GM21576 (cell line): ENCODE data around the gene CMTR1.
"Not testable (repeated sequence)": the region's sequence is repeated elsewhere in the genome, so short reads cannot be mapped to it uniquely, and the experiment has no call there.

Experiments used
- ATAC-seq: cut with Tn5 transposase; IDR thresholded peaks from one replicate; pipeline ENCODE4 v1.9.1; 2021; ENCODE audit warnings: mild to moderate bottlenecking, moderate library complexity; ENCODE audit not compliant: unreplicated experiment

The CMTR1 gene

GRCh38 chr6:37490536-37491170 lies 57.6 kb downstream of the CMTR1 start:
- no peak for ATAC-seq

DNA sequence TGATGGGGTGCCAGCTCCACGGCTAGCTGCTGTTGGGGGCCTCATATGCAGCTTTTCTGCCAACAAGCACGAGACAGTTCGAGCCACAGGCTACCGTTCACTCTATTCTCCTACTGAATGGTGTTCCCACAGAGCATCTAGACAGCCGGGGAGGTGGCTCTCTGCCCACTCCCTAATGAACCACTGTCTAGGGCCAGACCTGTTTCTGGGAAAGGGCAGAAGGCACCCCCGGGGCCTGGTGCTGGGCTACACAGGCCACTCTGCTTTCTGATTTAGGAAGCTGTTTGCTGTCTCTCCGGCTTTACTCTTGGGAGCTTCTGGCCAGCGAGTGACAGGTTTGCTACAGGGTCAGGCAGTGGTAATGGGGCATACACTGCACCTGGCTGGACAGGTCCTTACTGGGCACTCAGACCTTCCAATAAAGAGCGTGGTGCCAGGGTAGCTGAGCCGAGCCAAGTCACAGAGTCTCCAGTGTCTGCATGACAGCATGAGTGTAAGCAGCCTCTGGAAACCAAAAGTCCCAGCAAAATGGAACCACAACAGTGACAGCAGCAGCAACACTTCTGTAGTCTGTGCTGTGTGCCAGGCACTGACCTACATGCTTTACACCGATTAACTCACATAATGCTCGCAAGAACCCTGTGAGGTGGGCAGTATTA lies 58.3 kb downstream of the CMTR1 start:
- ATAC-seq = no peak

DNA sequence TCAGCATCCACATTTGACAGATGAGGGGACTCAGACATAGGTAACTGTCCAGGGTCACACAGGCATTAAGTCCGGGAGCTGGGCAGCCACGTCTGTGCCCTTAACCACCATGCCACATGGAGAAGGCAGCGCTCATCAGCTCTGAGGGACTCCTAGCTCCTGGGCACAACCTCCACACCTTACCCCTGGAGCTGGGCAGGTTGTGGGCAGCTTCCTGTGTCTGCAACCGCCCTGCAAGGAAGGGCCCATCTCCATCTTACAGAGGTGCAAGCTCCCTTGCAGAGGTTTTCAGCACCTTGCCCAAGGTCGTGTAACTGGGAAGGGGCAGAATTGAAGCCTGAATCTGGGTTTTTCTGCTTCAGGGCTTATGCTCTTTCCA lies 58.8 kb downstream of the CMTR1 start:
- no peak for ATAC-seq

- ATAC-seq = no peak
Measured at GRCh38 chr6:37492236-37492972, 59.4 kb downstream of the CMTR1 start.

GRCh38 chr6:37492991-37493660 lies 60.1 kb downstream of the CMTR1 start:
- ATAC-seq = no peak

GRCh38 chr6:37493661-37493995 lies 60.6 kb downstream of the CMTR1 start:
- ATAC-seq = no peak

DNA sequence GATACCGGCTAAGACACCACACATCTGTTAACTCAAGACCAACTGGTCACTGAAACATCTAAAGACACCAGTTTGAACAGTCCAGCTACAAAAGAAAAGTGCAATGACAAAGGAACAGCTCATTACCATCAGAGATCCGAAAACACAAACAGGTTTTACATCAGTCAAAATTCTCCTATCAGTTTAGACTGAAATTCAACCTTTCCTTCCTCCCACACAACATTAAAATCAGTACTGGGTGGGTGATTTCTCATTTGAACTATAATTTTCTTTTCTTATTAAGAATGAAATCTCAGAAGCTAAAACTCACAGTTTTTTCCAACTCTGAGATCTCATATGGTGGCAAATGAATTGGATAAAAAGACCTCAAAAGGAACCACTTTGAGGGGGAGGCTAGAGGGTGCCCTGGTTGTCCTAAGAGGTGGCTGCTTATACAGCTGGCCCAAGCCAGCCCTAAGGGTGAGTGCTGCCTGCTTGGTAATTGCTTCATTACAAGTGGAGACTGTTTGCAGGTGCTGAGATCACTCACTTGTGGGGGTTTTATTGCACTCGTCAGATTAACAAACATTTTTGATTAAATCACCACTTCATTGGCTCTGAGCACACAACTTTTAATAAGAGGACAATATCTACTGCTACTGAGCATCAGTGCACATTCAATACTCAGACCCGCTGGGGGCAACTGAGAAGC lies 62.4 kb downstream of the CMTR1 start:
- no peak for ATAC-seq

DNA sequence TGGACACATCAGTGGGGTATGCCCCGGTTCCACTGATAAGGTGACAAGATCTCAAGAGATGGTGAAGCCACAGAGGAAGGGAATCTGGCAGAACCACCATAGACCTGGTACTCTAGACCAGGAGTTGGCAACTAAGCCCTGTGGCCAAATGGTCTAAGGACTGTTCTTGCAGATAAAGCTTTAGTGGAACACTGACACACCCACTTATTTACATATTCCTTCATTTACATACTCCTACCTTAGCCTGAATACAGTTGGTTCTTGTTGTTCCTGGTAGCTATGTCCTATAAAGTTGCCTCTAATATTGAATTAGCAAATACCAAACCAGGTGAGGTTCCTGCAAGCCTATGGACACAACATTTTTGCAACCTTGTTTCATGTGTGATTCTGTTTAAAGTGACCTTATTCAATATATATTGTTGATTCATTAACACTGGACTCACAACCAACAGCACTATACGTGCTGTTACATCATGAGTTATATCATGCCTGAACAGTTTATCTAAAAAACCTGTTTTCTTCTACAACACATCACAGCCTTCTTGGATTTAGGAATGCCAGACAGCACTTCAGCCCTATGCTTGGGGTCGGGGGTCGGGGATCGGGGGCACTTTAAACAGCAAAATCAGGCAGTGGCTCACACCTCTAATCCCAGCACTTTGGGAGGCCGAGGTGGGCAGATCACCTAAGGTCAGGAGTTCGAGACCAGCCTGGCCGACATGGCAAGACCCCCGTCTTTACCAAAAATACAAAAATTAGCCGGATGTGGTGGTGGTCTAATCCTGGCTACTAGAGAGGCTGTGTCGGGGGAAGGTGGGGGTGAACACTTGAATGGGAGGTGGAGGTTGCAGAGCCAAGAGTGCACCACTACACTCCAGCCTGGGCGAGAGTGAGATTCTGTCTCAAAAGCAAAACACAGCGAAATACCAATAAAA lies 64.2 kb downstream of the CMTR1 start:
- no peak for ATAC-seq

GRCh38 chr6:37499433-37500293 lies 66.6 kb downstream of the CMTR1 start, which contains the start of gene CCDC167:
TSS of gene CCDC167 (minus strand) at chr6:37499893. CDS start at chr6:37499863, 30 bp downstream.
- peak; percentile 87 for ATAC-seq

- ATAC-seq = no peak
Measured at GRCh38 chr6:37500294-37500608, 67.2 kb downstream of the CMTR1 start.

- not testable (repeated sequence) for ATAC-seq
Measured at GRCh38 chr6:37500904-37501303, 67.9 kb downstream of the CMTR1 start.

DNA sequence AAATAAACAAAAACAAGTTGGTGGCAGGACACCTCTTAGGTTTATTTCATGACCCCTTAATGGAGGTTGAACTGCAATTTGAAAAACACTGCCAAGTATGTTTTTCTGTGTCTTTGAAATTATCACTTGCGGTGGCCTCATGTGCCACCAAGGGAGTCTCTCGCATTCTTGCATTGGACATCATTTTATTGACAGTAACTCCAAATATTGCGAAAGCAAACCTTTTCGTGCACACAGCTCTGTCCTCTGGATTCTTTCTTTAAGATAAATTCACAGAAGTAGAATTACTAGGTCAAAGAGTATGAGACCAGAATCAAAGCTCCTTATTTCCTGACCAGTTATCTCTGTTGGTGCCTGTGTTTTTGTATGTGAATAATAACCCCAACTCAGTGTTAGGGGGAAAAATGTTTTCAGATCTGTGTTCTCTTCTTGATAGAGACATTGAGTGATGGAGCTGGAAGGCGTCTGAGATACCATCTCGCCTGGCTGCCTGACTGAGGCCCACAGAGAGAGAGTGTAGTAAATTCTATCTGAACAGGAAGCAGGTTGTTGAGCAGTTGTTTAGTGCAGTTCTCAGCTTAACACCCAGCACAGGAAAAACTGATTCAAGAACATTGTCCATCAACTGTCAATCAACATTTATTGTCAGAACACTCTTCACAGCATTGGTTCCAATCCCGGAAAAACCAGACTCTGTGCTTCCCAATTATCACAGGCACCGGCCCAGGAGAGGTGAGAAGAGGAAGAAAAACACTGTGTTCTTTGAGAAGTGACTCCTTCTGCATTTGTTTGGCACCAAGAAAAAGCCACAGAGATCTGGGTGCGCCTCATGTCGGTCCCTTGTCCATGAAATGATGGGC lies 68.8 kb downstream of the CMTR1 start:
- ATAC-seq = no peak

DNA sequence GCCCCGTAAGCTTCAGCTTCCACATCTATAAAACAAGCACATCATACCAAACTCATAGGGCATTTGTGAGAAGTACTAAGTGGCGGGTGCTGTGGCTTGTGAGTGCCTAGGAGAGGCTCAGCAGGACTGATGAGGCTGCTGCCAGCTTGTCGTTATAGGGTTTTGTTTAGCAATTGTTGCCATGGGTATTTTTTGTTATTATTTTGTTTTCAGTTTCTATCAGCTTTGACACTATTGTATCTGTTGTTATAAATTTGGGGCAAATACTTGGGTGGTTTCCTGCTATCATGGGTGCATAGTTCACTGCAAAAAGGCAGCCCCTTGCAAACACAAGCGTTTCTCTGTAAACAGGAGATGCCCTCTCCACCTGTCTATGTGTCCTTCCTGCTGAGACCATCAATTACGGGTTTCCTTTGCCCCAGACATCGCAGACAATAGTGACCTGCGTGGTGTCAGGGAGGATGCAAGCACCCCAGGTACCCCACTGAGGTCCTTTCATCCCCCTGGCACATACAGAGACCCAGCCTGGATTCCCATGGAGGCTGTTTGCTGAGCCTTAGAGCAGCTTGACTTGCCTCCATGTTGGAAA lies 69.8 kb downstream of the CMTR1 start:
- no peak for ATAC-seq

DNA sequence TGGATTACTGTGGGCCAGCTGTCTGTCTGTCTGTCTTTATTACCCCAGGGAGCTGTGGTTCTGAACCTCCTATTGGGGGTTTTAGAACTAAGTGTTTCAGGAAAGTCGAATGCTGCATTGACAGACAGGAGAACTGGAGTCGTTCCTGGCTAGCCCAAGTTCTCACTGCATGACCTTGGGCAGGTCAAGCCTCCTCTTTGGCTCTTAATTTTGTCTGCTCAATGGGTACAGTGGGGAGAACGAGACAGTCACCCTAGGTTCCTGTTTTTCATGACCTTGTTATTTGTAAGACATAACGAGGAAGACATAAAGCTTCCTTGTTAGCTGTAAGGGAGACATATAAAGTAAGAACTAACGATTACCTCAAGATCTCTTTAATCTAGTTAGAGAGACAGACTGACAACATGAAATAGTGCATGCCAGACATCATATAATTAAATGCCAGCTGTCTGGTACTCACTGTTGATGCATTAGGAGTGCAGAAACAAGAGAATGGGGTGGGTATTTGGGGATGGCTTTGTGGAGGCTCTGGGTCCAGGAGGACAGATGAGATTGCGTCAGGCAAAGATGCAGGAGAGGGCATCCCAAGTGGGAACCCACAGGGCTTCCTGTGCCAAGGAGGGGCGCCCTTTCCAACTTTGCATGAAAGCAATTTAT lies 70.4 kb downstream of the CMTR1 start:
- no peak for ATAC-seq

- no peak for ATAC-seq
Measured at GRCh38 chr6:37504024-37504423, 71.0 kb downstream of the CMTR1 start.

DNA sequence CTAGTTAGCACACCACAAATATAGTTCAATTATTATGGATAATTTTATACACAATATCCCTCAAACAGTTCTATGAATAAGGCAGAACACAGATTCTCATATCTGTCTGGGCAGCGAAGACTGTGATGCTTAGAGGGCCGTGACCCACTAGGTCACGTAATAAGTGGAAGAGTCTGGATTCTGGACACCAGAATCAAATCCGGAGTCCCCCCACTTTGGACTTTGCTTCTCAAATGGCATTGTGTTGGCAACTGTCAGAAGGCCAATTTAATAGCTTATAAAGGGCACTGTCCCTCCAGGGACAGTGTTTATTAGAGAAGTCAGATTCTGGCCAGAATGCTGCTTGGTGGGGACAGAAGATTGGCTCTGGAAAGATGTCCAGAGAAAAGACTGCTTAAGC lies 73.5 kb downstream of the CMTR1 start:
- ATAC-seq = no peak

DNA sequence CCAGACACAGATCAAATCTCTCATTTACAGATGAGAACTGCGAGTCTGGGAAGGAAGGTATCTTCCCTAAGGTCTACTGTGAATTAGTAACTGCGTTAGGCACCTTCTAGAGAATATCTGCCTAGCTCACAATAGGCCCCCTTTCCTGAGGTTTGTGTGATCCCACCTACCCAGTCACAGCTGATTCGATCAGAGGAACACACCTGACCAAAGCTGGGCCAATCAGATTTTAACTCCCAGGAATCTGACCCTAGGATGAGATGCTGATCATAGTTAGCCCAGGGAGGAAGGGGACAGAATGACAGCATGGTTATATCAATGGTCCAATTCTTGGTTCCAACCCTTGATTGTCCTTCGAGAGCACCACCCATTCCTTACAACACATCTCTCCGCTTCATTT lies 74.1 kb downstream of the CMTR1 start:
- ATAC-seq = no peak
